ENCODE data around the gene TUBB1. TPM values are rescaled to one million over a fixed set of nuclear protein-coding genes. Genes with fewer than 3 reads are reported as not detected.

Gene TUBB1
- total and polyA plus RNA-seq, 2 of the 13 experiments (the other 11 are each of a cell fraction or from before 2014, with no cell fraction given) = 0.11 to 57.6 TPM

DNA sequence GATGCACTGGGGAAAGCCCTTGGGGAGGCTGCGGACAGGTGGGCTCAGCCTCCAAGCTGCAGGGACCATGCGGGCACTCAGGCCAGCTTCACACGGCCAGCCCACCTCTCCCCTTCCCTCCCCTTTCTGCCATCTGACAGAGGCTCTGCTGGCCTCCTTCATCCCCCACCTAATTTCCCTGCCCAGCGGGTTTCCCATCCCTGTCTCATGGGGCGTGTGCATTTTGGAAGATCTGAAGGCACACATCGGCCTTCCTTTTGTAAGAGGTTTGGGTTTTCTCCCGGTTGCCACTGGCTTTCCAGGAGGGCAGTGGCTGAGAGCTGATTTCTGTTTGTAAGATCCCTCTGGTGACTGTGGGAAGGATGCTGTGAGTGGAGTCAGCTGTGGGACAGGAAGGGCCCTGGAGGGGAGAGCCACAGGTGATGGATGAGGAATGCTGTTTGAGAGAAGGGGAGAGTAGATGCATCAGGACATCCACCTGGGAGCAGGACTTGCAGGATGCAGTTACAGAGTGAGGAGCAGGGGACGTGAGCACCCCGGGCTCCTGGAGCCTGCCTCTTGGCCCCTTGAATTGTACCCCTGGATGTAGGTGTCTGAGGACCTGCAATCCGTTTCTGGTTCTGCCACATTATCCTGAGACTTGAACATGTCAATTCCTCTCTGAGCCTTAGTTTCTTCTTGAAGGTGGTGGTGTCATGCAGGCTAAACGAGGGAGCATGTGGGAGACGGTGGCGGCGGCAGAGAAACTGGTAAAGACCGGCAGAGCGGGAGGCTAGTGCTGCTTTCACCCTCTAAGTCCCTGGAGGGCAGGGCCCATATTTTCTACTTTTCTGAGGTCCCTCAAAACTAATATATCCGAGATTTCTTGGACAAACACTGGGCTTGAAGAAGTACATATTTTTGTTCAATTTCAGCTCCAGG is 5.9 kb upstream of the TUBB1 start (continued):
- TF ChIP-seq, protein P1, sequence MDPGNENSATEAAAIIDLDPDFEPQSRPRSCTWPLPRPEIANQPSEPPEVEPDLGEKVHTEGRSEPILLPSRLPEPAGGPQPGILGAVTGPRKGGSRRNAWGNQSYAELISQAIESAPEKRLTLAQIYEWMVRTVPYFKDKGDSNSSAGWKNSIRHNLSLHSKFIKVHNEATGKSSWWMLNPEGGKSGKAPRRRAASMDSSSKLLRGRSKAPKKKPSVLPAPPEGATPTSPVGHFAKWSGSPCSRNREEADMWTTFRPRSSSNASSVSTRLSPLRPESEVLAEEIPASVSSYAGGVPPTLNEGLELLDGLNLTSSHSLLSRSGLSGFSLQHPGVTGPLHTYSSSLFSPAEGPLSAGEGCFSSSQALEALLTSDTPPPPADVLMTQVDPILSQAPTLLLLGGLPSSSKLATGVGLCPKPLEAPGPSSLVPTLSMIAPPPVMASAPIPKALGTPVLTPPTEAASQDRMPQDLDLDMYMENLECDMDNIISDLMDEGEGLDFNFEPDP (CRISPR knock-in tag; conservative IDR thresholded peaks at IDR 0.05) = no peak
- TF ChIP-seq ZNF446 (CRISPR knock-in tag; IDR thresholded peaks at IDR 0.05) (peak; percentile 44; the same call in 1 of the 2 replicates), ZNF766 (CRISPR knock-in tag; IDR thresholded peaks at IDR 0.05; ENCODE audit: borderline replicate concordance) (no peak), ATF1 (CRISPR knock-in tag; IDR thresholded peaks at IDR 0.05) (no peak), ZNF430 (CRISPR knock-in tag; IDR thresholded peaks at IDR 0.05) (0 out of 2 replicates have a peak, but pooled peaks have one; percentile 65), KDM5B (CRISPR knock-in tag; IDR thresholded peaks at IDR 0.05; ENCODE audit: borderline replicate concordance) (no peak), SIX1 (CRISPR knock-in tag; IDR thresholded peaks at IDR 0.05; ENCODE audit: borderline replicate concordance) (no peak)
- TF ChIP-seq, protein P2, sequence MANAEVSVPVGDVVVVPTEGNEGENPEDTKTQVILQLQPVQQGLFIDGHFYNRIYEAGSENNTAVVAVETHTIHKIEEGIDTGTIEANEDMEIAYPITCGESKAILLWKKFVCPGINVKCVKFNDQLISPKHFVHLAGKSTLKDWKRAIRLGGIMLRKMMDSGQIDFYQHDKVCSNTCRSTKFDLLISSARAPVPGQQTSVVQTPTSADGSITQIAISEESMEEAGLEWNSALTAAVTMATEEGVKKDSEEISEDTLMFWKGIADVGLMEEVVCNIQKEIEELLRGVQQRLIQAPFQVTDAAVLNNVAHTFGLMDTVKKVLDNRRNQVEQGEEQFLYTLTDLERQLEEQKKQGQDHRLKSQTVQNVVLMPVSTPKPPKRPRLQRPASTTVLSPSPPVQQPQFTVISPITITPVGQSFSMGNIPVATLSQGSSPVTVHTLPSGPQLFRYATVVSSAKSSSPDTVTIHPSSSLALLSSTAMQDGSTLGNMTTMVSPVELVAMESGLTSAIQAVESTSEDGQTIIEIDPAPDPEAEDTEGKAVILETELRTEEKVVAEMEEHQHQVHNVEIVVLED (CRISPR knock-in tag; IDR thresholded peaks at IDR 0.05; ENCODE audit: borderline replicate concordance) = peak; percentile 9; the same call in 1 of the 2 replicates
- TF ChIP-seq, protein P3, sequence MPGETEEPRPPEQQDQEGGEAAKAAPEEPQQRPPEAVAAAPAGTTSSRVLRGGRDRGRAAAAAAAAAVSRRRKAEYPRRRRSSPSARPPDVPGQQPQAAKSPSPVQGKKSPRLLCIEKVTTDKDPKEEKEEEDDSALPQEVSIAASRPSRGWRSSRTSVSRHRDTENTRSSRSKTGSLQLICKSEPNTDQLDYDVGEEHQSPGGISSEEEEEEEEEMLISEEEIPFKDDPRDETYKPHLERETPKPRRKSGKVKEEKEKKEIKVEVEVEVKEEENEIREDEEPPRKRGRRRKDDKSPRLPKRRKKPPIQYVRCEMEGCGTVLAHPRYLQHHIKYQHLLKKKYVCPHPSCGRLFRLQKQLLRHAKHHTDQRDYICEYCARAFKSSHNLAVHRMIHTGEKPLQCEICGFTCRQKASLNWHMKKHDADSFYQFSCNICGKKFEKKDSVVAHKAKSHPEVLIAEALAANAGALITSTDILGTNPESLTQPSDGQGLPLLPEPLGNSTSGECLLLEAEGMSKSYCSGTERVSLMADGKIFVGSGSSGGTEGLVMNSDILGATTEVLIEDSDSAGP (CRISPR knock-in tag; IDR thresholded peaks at IDR 0.05; ENCODE audit: borderline replicate concordance) = 0 out of 2 replicates have a peak, but pooled peaks have one; percentile 3
- TF ChIP-seq, protein P4, sequence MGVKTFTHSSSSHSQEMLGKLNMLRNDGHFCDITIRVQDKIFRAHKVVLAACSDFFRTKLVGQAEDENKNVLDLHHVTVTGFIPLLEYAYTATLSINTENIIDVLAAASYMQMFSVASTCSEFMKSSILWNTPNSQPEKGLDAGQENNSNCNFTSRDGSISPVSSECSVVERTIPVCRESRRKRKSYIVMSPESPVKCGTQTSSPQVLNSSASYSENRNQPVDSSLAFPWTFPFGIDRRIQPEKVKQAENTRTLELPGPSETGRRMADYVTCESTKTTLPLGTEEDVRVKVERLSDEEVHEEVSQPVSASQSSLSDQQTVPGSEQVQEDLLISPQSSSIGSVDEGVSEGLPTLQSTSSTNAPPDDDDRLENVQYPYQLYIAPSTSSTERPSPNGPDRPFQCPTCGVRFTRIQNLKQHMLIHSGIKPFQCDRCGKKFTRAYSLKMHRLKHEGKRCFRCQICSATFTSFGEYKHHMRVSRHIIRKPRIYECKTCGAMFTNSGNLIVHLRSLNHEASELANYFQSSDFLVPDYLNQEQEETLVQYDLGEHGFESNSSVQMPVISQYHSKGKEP (CRISPR knock-in tag; IDR thresholded peaks at IDR 0.05) = no peak
- TF ChIP-seq, protein P5, sequence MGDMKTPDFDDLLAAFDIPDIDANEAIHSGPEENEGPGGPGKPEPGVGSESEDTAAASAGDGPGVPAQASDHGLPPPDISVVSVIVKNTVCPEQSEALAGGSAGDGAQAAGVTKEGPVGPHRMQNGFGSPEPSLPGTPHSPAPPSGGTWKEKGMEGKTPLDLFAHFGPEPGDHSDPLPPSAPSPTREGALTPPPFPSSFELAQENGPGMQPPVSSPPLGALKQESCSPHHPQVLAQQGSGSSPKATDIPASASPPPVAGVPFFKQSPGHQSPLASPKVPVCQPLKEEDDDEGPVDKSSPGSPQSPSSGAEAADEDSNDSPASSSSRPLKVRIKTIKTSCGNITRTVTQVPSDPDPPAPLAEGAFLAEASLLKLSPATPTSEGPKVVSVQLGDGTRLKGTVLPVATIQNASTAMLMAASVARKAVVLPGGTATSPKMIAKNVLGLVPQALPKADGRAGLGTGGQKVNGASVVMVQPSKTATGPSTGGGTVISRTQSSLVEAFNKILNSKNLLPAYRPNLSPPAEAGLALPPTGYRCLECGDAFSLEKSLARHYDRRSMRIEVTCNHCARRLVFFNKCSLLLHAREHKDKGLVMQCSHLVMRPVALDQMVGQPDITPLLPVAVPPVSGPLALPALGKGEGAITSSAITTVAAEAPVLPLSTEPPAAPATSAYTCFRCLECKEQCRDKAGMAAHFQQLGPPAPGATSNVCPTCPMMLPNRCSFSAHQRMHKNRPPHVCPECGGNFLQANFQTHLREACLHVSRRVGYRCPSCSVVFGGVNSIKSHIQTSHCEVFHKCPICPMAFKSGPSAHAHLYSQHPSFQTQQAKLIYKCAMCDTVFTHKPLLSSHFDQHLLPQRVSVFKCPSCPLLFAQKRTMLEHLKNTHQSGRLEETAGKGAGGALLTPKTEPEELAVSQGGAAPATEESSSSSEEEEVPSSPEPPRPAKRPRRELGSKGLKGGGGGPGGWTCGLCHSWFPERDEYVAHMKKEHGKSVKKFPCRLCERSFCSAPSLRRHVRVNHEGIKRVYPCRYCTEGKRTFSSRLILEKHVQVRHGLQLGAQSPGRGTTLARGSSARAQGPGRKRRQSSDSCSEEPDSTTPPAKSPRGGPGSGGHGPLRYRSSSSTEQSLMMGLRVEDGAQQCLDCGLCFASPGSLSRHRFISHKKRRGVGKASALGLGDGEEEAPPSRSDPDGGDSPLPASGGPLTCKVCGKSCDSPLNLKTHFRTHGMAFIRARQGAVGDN (CRISPR knock-in tag; IDR thresholded peaks at IDR 0.05) = peak; percentile 73; the same call in 1 of the 2 replicates
- TF ChIP-seq, protein P6, sequence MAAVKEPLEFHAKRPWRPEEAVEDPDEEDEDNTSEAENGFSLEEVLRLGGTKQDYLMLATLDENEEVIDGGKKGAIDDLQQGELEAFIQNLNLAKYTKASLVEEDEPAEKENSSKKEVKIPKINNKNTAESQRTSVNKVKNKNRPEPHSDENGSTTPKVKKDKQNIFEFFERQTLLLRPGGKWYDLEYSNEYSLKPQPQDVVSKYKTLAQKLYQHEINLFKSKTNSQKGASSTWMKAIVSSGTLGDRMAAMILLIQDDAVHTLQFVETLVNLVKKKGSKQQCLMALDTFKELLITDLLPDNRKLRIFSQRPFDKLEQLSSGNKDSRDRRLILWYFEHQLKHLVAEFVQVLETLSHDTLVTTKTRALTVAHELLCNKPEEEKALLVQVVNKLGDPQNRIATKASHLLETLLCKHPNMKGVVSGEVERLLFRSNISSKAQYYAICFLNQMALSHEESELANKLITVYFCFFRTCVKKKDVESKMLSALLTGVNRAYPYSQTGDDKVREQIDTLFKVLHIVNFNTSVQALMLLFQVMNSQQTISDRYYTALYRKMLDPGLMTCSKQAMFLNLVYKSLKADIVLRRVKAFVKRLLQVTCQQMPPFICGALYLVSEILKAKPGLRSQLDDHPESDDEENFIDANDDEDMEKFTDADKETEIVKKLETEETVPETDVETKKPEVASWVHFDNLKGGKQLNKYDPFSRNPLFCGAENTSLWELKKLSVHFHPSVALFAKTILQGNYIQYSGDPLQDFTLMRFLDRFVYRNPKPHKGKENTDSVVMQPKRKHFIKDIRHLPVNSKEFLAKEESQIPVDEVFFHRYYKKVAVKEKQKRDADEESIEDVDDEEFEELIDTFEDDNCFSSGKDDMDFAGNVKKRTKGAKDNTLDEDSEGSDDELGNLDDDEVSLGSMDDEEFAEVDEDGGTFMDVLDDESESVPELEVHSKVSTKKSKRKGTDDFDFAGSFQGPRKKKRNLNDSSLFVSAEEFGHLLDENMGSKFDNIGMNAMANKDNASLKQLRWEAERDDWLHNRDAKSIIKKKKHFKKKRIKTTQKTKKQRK (IDR thresholded peaks at IDR 0.05; ENCODE audit: low read length) = no peak
